Neural progenitor cell (in vitro differentiated cells): Measurements from ENCODE around the gene SLC25A18. TPM values are rescaled to one million over a fixed set of nuclear protein-coding genes. Genes with fewer than 3 reads are reported as not detected.

ENCODE experiments used
- DNase-seq: peaks from one replicate; pipeline ENCODE4 v3.0.0-alpha.2; 2016; ENCODE audit warnings: low spot score
- H2AFZ ChIP-seq: fragments of 200-600 bp; sonication (generic); replicated peaks from 2 replicates; pipeline ENCODE4 v1.6.1; 2016; ENCODE audit warnings: antibody characterized with exemption
- H3F3A ChIP-seq: fragments of 200-600 bp; sonication (generic); 2 replicates; pipeline ENCODE4 v1.6.1; 2016; ENCODE audit warnings: antibody characterized with exemption, low read depth
- H3K27ac ChIP-seq: fragments of 200-600 bp; sonication (generic); 2 replicates; pipeline ENCODE4 v1.5.1; 2016; ENCODE audit warnings: mild to moderate bottlenecking
- H3K27me3 ChIP-seq: fragments of 200-600 bp; sonication (generic); 2 replicates; pipeline ENCODE4 v1.6.1; 2016; ENCODE audit warnings: mild to moderate bottlenecking, moderate library complexity
- H3K36me3 ChIP-seq: fragments of 200-600 bp; sonication (generic); 2 replicates; pipeline ENCODE4 v1.5.1; 2016
- H3K4me1 ChIP-seq: fragments of 200-600 bp; sonication (generic); 2 replicates; pipeline ENCODE4 v1.6.1; 2016; ENCODE audit warnings: mixed run types
- H3K4me2 ChIP-seq: fragments of 200-600 bp; sonication (generic); 2 replicates; pipeline ENCODE4 v1.6.1; 2016
- H3K4me3 ChIP-seq: fragments of 200-600 bp; sonication (generic); 2 replicates; pipeline ENCODE4 v1.5.1; 2016
- H3K79me2 ChIP-seq: fragments of 200-600 bp; sonication (generic); 2 replicates; pipeline ENCODE4 v1.6.1; 2016; ENCODE audit warnings: low read depth
- H3K9ac ChIP-seq: fragments of 200-600 bp; sonication (generic); 2 replicates; pipeline ENCODE4 v1.6.1; 2016
- H3K9me3 ChIP-seq: fragments of 200-600 bp; sonication (generic); 2 replicates; pipeline ENCODE4 v1.5.1; 2016; ENCODE audit warnings: low read depth
- H4K20me1 ChIP-seq: fragments of 200-600 bp; sonication (generic); 2 replicates; pipeline ENCODE4 v1.6.1; 2016; ENCODE audit warnings: low read depth
- H3K27ac Mint-ChIP-seq: 3 replicates; pipeline ENCODE4 v1.8.0; 2021; ENCODE audit warnings: mixed read lengths
- H3K27me3 Mint-ChIP-seq: 2 replicates; pipeline ENCODE4 v1.8.0; 2022; ENCODE audit warnings: low read depth, mild to moderate bottlenecking, inconsistent platforms, moderate library complexity, mixed read lengths; ENCODE audit not compliant: insufficient read depth
- H3K36me3 Mint-ChIP-seq: 3 replicates; pipeline ENCODE4 v1.8.0; 2021; ENCODE audit warnings: mixed read lengths
- H3K4me1 Mint-ChIP-seq: 3 replicates; pipeline ENCODE4 v1.8.0; 2021; ENCODE audit warnings: mixed read lengths
- H3K4me3 Mint-ChIP-seq: 3 replicates; pipeline ENCODE4 v1.8.0; 2021; ENCODE audit warnings: mild to moderate bottlenecking, moderate library complexity, mixed read lengths
- H3K9me3 Mint-ChIP-seq: 3 replicates; pipeline ENCODE4 v1.8.0; 2020; ENCODE audit warnings: mixed read lengths
- EZH2 ChIP-seq: fragments of 200-600 bp; sonication (generic); IDR thresholded peaks from 2 replicates; pipeline ENCODE4 v1.6.1; 2017; ENCODE audit warnings: antibody characterized with exemption, mild to moderate bottlenecking, moderate library complexity
- EZH2phosphoT487 ChIP-seq: fragments of 200-600 bp; sonication (generic); IDR thresholded peaks from 2 replicates; pipeline ENCODE4 v1.6.1; 2017; ENCODE audit warnings: antibody characterized with exemption
- total RNA-seq: library from RNA; depleted of rRNA; stranded (reverse); fragments of >200 nt; gene quantifications from 2 replicates; pipeline ENCODE4 v1.2.3, GENCODE V29; 2015; ENCODE audit warnings: low replicate concordance
- TF ChIP-seq, protein P1 (sequence below): fragments of 200-600 bp; sonication (generic); IDR thresholded peaks from 2 replicates; pipeline ENCODE4 v1.5.1; 2017; ENCODE audit warnings: antibody characterized with exemption, mild to moderate bottlenecking

The SLC25A18 gene
- total RNA-seq, 1 donor from 2014 or later: 0.88 TPM

DNA sequence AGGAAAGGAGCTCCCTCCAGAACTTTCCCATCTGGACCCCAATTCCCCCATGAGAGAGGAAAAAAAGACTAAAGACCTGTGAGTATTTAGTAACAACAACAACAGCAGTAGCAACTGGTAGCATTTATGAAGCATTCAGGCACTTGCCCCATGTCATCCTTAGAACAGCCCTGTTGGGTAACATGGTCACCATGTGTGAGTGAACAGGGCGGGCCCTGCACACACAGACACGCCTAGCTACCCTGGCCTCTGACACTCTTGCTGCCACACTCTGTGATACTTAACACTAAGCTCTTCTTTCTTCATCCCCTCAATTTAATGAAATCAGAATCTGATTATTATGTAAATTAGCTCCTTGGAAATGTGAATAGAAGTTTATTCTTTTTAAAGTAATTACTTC lies 26.1 kb upstream of the SLC25A18 start:
- no peaks in the 10 kb centered on the region for H3K27me3 ChIP-seq
- Mint-ChIP-seq H3K9me3 (no peaks in the 10 kb centered on the region), H3K4me1 (no peaks in the 10 kb centered on the region), H3K27ac (no peak overlapping the region), H3K4me3 (no peak overlapping the region), H3K27me3 (peaks cover 3% of the 10 kb centered on the region), H3K36me3 (peaks cover 25% of the 10 kb centered on the region)
- peaks cover 11% of the 10 kb centered on the region for H4K20me1 ChIP-seq
- H3K79me2 ChIP-seq: no peaks in the 10 kb centered on the region
- TF ChIP-seq EZH2phosphoT487: no peak
- TF ChIP-seq, protein P1, sequence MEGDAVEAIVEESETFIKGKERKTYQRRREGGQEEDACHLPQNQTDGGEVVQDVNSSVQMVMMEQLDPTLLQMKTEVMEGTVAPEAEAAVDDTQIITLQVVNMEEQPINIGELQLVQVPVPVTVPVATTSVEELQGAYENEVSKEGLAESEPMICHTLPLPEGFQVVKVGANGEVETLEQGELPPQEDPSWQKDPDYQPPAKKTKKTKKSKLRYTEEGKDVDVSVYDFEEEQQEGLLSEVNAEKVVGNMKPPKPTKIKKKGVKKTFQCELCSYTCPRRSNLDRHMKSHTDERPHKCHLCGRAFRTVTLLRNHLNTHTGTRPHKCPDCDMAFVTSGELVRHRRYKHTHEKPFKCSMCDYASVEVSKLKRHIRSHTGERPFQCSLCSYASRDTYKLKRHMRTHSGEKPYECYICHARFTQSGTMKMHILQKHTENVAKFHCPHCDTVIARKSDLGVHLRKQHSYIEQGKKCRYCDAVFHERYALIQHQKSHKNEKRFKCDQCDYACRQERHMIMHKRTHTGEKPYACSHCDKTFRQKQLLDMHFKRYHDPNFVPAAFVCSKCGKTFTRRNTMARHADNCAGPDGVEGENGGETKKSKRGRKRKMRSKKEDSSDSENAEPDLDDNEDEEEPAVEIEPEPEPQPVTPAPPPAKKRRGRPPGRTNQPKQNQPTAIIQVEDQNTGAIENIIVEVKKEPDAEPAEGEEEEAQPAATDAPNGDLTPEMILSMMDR: no peak
- TF ChIP-seq EZH2: no peak
- H3K9ac ChIP-seq: no peak overlapping the region
- H3K36me3 ChIP-seq: peaks cover 29% of the 10 kb centered on the region
- H2AFZ ChIP-seq: no peak overlapping the region
- no peaks in the 10 kb centered on the region for H3K9me3 ChIP-seq
- H3K4me1 ChIP-seq: no peaks in the 10 kb centered on the region
- DNase-seq: no peak
- H3F3A ChIP-seq: peaks cover 32% of the 10 kb centered on the region
- H3K4me3 ChIP-seq: no peak overlapping the region
- H3K4me2 ChIP-seq: no peak overlapping the region
- H3K27ac ChIP-seq: no peak overlapping the region

DNA sequence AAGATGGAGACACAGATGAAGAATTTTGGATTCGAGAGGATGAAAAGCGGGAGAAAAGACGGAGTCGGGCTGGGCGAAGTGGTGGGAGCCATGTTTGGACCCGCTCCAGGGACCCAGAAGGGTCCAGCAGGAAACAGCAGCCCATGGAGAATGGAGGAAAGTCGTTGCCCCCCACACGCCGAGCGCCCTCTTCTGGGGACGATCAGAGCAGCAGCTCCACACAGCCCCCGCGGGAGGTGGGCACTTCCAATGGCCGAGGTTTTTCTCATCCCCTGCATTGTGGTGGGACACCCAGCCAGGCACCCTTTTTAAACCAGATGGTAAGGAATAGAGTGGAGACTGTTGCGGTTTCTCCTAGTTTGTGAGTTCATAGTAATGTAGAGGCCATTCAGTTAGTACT lies 22.8 kb upstream of the SLC25A18 start:
- TF ChIP-seq, protein P1: peak; percentile 43
- TF ChIP-seq EZH2phosphoT487: no peak
- no peak for TF ChIP-seq EZH2
- Mint-ChIP-seq H3K36me3 (peaks cover 29% of the 10 kb centered on the region), H3K27me3 (peaks cover 7% of the 10 kb centered on the region), H3K4me1 (no peaks in the 10 kb centered on the region), H3K9me3 (no peaks in the 10 kb centered on the region), H3K27ac (no peak overlapping the region), H3K4me3 (no peak overlapping the region)
- no peak overlapping the region for H3K9ac ChIP-seq
- H3K4me2 ChIP-seq: no peak overlapping the region
- H3K36me3 ChIP-seq: peaks cover 29% of the 10 kb centered on the region
- peaks cover 10% of the 10 kb centered on the region for H3K79me2 ChIP-seq
- no peak overlapping the region for H2AFZ ChIP-seq
- H3K9me3 ChIP-seq: no peaks in the 10 kb centered on the region
- H3K4me1 ChIP-seq: no peaks in the 10 kb centered on the region
- H3K27ac ChIP-seq: no peak overlapping the region
- no peaks in the 10 kb centered on the region for H3K27me3 ChIP-seq
- no peak overlapping the region for H3K4me3 ChIP-seq
- H4K20me1 ChIP-seq: peaks cover 11% of the 10 kb centered on the region
- H3F3A ChIP-seq: peaks cover 25% of the 10 kb centered on the region
- no peak for DNase-seq

DNA sequence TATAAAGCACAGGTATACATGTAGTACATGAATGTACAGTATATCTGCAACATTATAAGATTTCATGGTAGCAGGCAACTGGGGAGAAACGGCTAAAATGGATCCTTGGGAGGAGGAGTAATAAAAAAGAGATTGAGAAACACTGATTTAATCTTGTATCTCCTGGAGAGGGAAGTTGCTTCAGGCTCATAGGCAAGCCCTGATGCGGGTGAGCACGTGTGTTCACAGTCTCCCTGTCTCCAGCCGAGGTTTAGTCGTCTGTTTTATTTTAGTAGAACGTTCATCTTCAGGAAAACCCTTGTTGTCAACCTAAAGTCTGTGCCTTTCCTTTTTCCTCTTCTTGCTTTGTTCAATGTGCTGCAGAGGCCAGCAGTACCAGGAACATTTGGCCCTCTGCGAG lies 21.8 kb upstream of the SLC25A18 start:
- no peak overlapping the region for H3K9ac ChIP-seq
- no peak overlapping the region for H2AFZ ChIP-seq
- peaks cover 11% of the 10 kb centered on the region for H4K20me1 ChIP-seq
- no peaks in the 10 kb centered on the region for H3K4me1 ChIP-seq
- Mint-ChIP-seq H3K4me3 (no peak overlapping the region), H3K36me3 (peaks cover 29% of the 10 kb centered on the region), H3K4me1 (no peaks in the 10 kb centered on the region), H3K27ac (no peak overlapping the region), H3K9me3 (no peaks in the 10 kb centered on the region), H3K27me3 (peaks cover 11% of the 10 kb centered on the region)
- TF ChIP-seq EZH2phosphoT487: no peak
- TF ChIP-seq, protein P1: no peak
- no peak for TF ChIP-seq EZH2
- H3K36me3 ChIP-seq: peaks cover 30% of the 10 kb centered on the region
- H3K27me3 ChIP-seq: no peaks in the 10 kb centered on the region
- H3F3A ChIP-seq: peaks cover 23% of the 10 kb centered on the region
- no peak overlapping the region for H3K4me3 ChIP-seq
- no peak overlapping the region for H3K27ac ChIP-seq
- peaks cover 11% of the 10 kb centered on the region for H3K79me2 ChIP-seq
- no peak for DNase-seq
- H3K9me3 ChIP-seq: no peaks in the 10 kb centered on the region
- no peak overlapping the region for H3K4me2 ChIP-seq
